ENCODE measurements around the gene ERC2. TPM values are rescaled to one million over a fixed set of nuclear protein-coding genes. Genes with fewer than 3 reads are reported as not detected.

ERC2 gene
- total RNA-seq, 1 donor from 2014 or later, result 1.3 TPM

- no peak for DNase-seq (ENCODE audit: extremely low read depth, low read depth, low spot score)
Observed at GRCh38 chr3:56428667-56429066, 39.6 kb downstream of the ERC2 start.

- no peak for DNase-seq (ENCODE audit: extremely low read depth, low read depth, low spot score)
Observed at GRCh38 chr3:56424885-56425284, 43.4 kb downstream of the ERC2 start.

- DNase-seq (ENCODE audit: extremely low read depth, low read depth, low spot score), result no peak
Observed at GRCh38 chr3:56424336-56424735, 43.9 kb downstream of the ERC2 start.

GRCh38 chr3:56423661-56424099 is 44.6 kb downstream of the ERC2 start:
- no peak for DNase-seq (ENCODE audit: extremely low read depth, low read depth, low spot score)

- DNase-seq (ENCODE audit: extremely low read depth, low read depth, low spot score), result no peak
Observed at GRCh38 chr3:56422316-56422715, 46.0 kb downstream of the ERC2 start.

- no peak for DNase-seq (ENCODE audit: extremely low read depth, low read depth, low spot score)
Observed at GRCh38 chr3:56421205-56421604, 47.1 kb downstream of the ERC2 start.

- DNase-seq (ENCODE audit: extremely low read depth, low read depth, low spot score), result no peak
Observed at GRCh38 chr3:56415652-56416051, 52.6 kb downstream of the ERC2 start.

- no peak for DNase-seq (ENCODE audit: extremely low read depth, low read depth, low spot score)
Observed at GRCh38 chr3:56413911-56414310, 54.4 kb downstream of the ERC2 start.

- no peak for DNase-seq (ENCODE audit: extremely low read depth, low read depth, low spot score)
Observed at GRCh38 chr3:56411166-56411565, 57.1 kb downstream of the ERC2 start.

- no peak for DNase-seq (ENCODE audit: extremely low read depth, low read depth, low spot score)
Observed at GRCh38 chr3:56410576-56410975, 57.7 kb downstream of the ERC2 start.

- DNase-seq (ENCODE audit: extremely low read depth, low read depth, low spot score), result no peak
Observed at GRCh38 chr3:56409790-56410189, 58.5 kb downstream of the ERC2 start.

GRCh38 chr3:56408761-56409196 is 59.5 kb downstream of the ERC2 start:
- no peak for DNase-seq (ENCODE audit: extremely low read depth, low read depth, low spot score)

GRCh38 chr3:56406826-56407515 is 61.3 kb downstream of the ERC2 start:
- no peak for DNase-seq (ENCODE audit: extremely low read depth, low read depth, low spot score)

GRCh38 chr3:56404884-56405283 is 63.4 kb downstream of the ERC2 start:
- DNase-seq (ENCODE audit: extremely low read depth, low read depth, low spot score), result no peak

- no peak for DNase-seq (ENCODE audit: extremely low read depth, low read depth, low spot score)
Observed at GRCh38 chr3:56398659-56399058, 69.6 kb downstream of the ERC2 start.

GRCh38 chr3:56397798-56398197 is 70.5 kb downstream of the ERC2 start:
- no peak for DNase-seq (ENCODE audit: extremely low read depth, low read depth, low spot score)

- no peak for DNase-seq (ENCODE audit: extremely low read depth, low read depth, low spot score)
Observed at GRCh38 chr3:56389183-56389830, 79.0 kb downstream of the ERC2 start.

- no peak for DNase-seq (ENCODE audit: extremely low read depth, low read depth, low spot score)
Observed at GRCh38 chr3:56383092-56383491, 85.2 kb downstream of the ERC2 start.

- DNase-seq (ENCODE audit: extremely low read depth, low read depth, low spot score), result no peak
Observed at GRCh38 chr3:56379723-56380287, 88.5 kb downstream of the ERC2 start.

GRCh38 chr3:56375654-56376053 is 92.6 kb downstream of the ERC2 start:
- DNase-seq (ENCODE audit: extremely low read depth, low read depth, low spot score), result no peak

GRCh38 chr3:56373386-56373785 is 94.9 kb downstream of the ERC2 start:
- no peak for DNase-seq (ENCODE audit: extremely low read depth, low read depth, low spot score)

Measured in glomerular endothelial cell (primary cell).